ENCODE data around the gene ZNF181. TPM values are rescaled to one million over a fixed set of nuclear protein-coding genes. Genes with fewer than 3 reads are reported as not detected.
A peak's percentile ranks its signal among the peaks of the same experiment; 100 is the strongest.

ZNF181 gene
- total and polyA plus RNA-seq, 2 donors (not counting 1 experiment from before 2014, with no cell fraction given): 6.6 to 22.0 TPM

DNA sequence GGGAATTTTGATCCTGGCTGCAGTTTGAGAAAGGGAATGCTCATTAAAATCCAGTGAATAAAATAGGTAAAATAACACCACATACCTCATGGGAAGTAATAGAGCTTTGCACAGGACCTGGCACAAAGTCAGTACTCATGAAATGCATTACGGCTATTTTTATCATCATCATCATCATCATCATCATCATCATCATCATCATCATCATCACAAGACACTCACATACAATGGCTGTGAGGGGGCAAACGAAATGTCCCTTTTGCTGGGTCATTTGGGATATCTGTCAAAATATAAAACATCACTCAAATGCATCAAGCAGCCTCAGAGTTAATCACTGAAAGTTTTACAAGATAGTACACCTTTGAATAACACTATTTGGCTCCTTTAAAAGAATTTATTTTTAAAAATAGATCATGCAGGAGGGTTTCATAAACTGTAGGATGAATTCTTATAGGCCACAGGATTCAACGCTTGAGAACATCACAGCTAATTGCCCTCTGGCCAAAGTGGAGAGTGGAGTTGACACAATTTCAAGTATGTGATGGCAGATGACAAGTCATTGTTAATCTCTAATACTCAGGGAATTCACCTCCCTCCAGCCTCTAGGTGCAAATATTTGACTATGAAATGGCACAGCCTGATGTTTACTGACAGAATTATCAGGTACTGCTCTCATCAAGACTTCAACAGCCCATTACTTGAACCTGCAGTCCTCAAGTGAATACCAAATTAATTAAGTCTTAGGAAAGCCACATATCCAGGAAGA, 53.2 kb downstream of the ZNF181 start:
- Histone ChIP-seq H3K27ac (ENCODE audit: insufficient read depth, low read length) (no peak overlapping the region), H3K36me3 (ENCODE audit: control insufficient read depth, insufficient read depth, low read length) (no peaks in the 10 kb centered on the region), H3K27me3 (ENCODE audit: control insufficient read depth, insufficient read depth, low read length) (no peaks in the 10 kb centered on the region), H3K79me2 (ENCODE audit: control insufficient read depth, insufficient read depth, low read length) (no peaks in the 10 kb centered on the region), H2AFZ (ENCODE audit: low read length) (no peak overlapping the region), H3K9ac (ENCODE audit: insufficient read depth, low read length) (no peak overlapping the region), H3K4me3 (replicated peaks in 1 of 4; ENCODE audit: control extremely low read depth in 1 of 4, insufficient read depth in 1 of 4, low read depth in 3 of 4, low read length in 4 of 4) (no peak overlapping the region), H3K9me3 (ENCODE audit: control insufficient read depth, insufficient read depth, low read depth, low read length) (no peaks in the 10 kb centered on the region), H3K4me1 (ENCODE audit: control insufficient read depth, extremely low read depth, insufficient read depth, low read length) (no peaks in the 10 kb centered on the region), H4K20me1 (ENCODE audit: control insufficient read depth, extremely low read depth, insufficient read depth, low read length) (no peaks in the 10 kb centered on the region), H3K4me2 (ENCODE audit: extremely low read depth, insufficient read depth, low read length) (no peak overlapping the region)
- TF ChIP-seq EZH2 (IDR thresholded peaks at IDR 0.05; ENCODE audit: low read length, missing control alignments): no peak
- TF ChIP-seq, protein P1, sequence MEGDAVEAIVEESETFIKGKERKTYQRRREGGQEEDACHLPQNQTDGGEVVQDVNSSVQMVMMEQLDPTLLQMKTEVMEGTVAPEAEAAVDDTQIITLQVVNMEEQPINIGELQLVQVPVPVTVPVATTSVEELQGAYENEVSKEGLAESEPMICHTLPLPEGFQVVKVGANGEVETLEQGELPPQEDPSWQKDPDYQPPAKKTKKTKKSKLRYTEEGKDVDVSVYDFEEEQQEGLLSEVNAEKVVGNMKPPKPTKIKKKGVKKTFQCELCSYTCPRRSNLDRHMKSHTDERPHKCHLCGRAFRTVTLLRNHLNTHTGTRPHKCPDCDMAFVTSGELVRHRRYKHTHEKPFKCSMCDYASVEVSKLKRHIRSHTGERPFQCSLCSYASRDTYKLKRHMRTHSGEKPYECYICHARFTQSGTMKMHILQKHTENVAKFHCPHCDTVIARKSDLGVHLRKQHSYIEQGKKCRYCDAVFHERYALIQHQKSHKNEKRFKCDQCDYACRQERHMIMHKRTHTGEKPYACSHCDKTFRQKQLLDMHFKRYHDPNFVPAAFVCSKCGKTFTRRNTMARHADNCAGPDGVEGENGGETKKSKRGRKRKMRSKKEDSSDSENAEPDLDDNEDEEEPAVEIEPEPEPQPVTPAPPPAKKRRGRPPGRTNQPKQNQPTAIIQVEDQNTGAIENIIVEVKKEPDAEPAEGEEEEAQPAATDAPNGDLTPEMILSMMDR (conservative IDR thresholded peaks at IDR 0.05 in 1 of 2, IDR thresholded peaks at IDR 0.05 in 1 of 2; ENCODE audit: low read depth in 1 of 2, low read length in 2 of 2): no peak
- DNase-seq (ENCODE audit: low read depth in 2 of 2): no peak

DNA sequence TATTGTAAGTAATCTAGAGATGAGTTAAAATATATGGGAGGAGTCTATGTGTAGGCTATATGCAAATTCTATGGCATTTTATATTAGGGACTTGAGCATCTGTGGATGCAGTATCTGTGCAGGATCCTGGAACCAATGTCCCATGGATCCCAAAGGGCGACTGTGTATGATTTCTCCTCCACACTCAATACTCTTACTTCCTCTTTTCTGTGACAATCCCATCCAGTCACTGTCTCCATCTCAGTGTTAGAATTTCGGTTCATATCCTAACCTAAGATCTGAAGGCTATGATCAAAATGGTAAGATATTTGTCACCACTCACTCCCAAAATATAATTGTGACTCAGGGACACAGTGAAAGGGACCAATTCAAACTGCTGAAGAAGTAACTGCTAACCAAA, 54.0 kb downstream of the ZNF181 start:
- Histone ChIP-seq H2AFZ (ENCODE audit: low read length) (no peak overlapping the region), H3K36me3 (ENCODE audit: control insufficient read depth, insufficient read depth, low read length) (no peaks in the 10 kb centered on the region), H4K20me1 (ENCODE audit: control insufficient read depth, extremely low read depth, insufficient read depth, low read length) (no peaks in the 10 kb centered on the region), H3K9me3 (ENCODE audit: control insufficient read depth, insufficient read depth, low read depth, low read length) (no peaks in the 10 kb centered on the region), H3K4me2 (ENCODE audit: extremely low read depth, insufficient read depth, low read length) (no peak overlapping the region), H3K9ac (ENCODE audit: insufficient read depth, low read length) (no peak overlapping the region), H3K27me3 (ENCODE audit: control insufficient read depth, insufficient read depth, low read length) (no peaks in the 10 kb centered on the region), H3K27ac (ENCODE audit: insufficient read depth, low read length) (no peak overlapping the region), H3K79me2 (ENCODE audit: control insufficient read depth, insufficient read depth, low read length) (no peaks in the 10 kb centered on the region), H3K4me3 (replicated peaks in 1 of 4; ENCODE audit: control extremely low read depth in 1 of 4, insufficient read depth in 1 of 4, low read depth in 3 of 4, low read length in 4 of 4) (no peak overlapping the region), H3K4me1 (ENCODE audit: control insufficient read depth, extremely low read depth, insufficient read depth, low read length) (no peaks in the 10 kb centered on the region)
- DNase-seq (ENCODE audit: low read depth in 2 of 2): no peak
- TF ChIP-seq EZH2 (IDR thresholded peaks at IDR 0.05; ENCODE audit: low read length, missing control alignments): no peak
- TF ChIP-seq, protein P1 (conservative IDR thresholded peaks at IDR 0.05 in 1 of 2, IDR thresholded peaks at IDR 0.05 in 1 of 2; ENCODE audit: low read depth in 1 of 2, low read length in 2 of 2): no peak

GRCh38 chr19:34793565-34793964, 59.5 kb downstream of the ZNF181 start:
- H2AFZ ChIP-seq (ENCODE audit: low read length): peak overlapping the region; percentile 0
- no peaks in the 10 kb centered on the region for H4K20me1 ChIP-seq (ENCODE audit: control insufficient read depth, extremely low read depth, insufficient read depth, low read length)
- H3K9me3 ChIP-seq (ENCODE audit: control insufficient read depth, insufficient read depth, low read depth, low read length): no peaks in the 10 kb centered on the region
- no peak overlapping the region for H3K9ac ChIP-seq (ENCODE audit: insufficient read depth, low read length)
- peak overlapping the region in 1 of 4 experiments; percentile 28 for H3K4me3 ChIP-seq (replicated peaks in 1 of 4; ENCODE audit: control extremely low read depth in 1 of 4, insufficient read depth in 1 of 4, low read depth in 3 of 4, low read length in 4 of 4)
- TF ChIP-seq, protein P1 (conservative IDR thresholded peaks at IDR 0.05 in 1 of 2, IDR thresholded peaks at IDR 0.05 in 1 of 2; ENCODE audit: low read depth in 1 of 2, low read length in 2 of 2): no peak
- TF ChIP-seq EZH2 (IDR thresholded peaks at IDR 0.05; ENCODE audit: low read length, missing control alignments): no peak
- H3K36me3 ChIP-seq (ENCODE audit: control insufficient read depth, insufficient read depth, low read length): no peaks in the 10 kb centered on the region
- H3K79me2 ChIP-seq (ENCODE audit: control insufficient read depth, insufficient read depth, low read length): no peaks in the 10 kb centered on the region
- no peak overlapping the region for H3K27ac ChIP-seq (ENCODE audit: insufficient read depth, low read length)
- H3K4me2 ChIP-seq (ENCODE audit: extremely low read depth, insufficient read depth, low read length): peak overlapping the region; percentile 2
- H3K4me1 ChIP-seq (ENCODE audit: control insufficient read depth, extremely low read depth, insufficient read depth, low read length): no peaks in the 10 kb centered on the region
- H3K27me3 ChIP-seq (ENCODE audit: control insufficient read depth, insufficient read depth, low read length): no peaks in the 10 kb centered on the region
- no peak for DNase-seq (ENCODE audit: low read depth in 2 of 2)

Measured in fibroblast of lung (primary cell).